ENCODE results near the gene GNAI3.

The GNAI3 gene

DNA sequence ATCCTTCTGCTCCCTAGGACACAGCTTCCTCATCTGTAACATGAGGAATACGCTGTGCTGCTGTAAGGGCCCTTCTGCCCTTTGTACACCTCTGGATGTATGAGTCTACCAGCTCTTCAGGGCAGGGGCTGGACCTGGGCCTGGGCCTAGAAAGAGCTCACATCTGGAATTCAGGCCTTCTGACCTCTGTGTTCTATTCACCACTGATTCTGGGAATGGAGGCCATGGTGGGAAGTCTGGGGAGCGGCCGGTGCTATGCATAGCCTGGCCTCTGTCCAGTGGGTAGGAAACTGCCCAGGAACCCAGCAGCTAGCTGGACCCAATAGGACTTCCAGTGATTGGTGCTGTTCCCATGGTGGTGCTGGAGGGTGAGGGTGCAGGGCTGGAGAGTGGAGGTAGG, 19.7 kb upstream of the GNAI3 start:
- Histone ChIP-seq H3K36me3 (ENCODE audit: insufficient read depth, low read depth, low read length) (no peaks in the 10 kb centered on the region), H3K27ac (ENCODE audit: low read length) (no peak overlapping the region), H3K9ac (ENCODE audit: low read depth, low read length) (no peak overlapping the region), H3K4me3 (ENCODE audit: low read length) (no peak overlapping the region), H3K9me3 (ENCODE audit: insufficient read depth, low read depth, low read length) (no peaks in the 10 kb centered on the region), H3K27me3 (ENCODE audit: insufficient read depth, low read length) (no peaks in the 10 kb centered on the region; the same call in 1 of the 2 replicates), H3K4me1 (ENCODE audit: insufficient read depth, low read length) (no peaks in the 10 kb centered on the region)

GRCh38 chr1:109529881-109530456, 18.4 kb upstream of the GNAI3 start:
- no peaks in the 10 kb centered on the region; the same call in 1 of the 2 replicates for H3K27me3 ChIP-seq (ENCODE audit: insufficient read depth, low read length)
- H3K36me3 ChIP-seq (ENCODE audit: insufficient read depth, low read depth, low read length), result no peaks in the 10 kb centered on the region
- H3K4me1 ChIP-seq (ENCODE audit: insufficient read depth, low read length), result no peaks in the 10 kb centered on the region
- no peak overlapping the region for H3K9ac ChIP-seq (ENCODE audit: low read depth, low read length)
- no peaks in the 10 kb centered on the region for H3K9me3 ChIP-seq (ENCODE audit: insufficient read depth, low read depth, low read length)
- H3K4me3 ChIP-seq (ENCODE audit: low read length), result no peak overlapping the region
- H3K27ac ChIP-seq (ENCODE audit: low read length), result no peak overlapping the region

GRCh38 chr1:109530457-109531087, 17.8 kb upstream of the GNAI3 start:
- Histone ChIP-seq H3K4me1 (ENCODE audit: insufficient read depth, low read length) (no peaks in the 10 kb centered on the region), H3K9me3 (ENCODE audit: insufficient read depth, low read depth, low read length) (no peaks in the 10 kb centered on the region), H3K4me3 (ENCODE audit: low read length) (no peak overlapping the region)

DNA sequence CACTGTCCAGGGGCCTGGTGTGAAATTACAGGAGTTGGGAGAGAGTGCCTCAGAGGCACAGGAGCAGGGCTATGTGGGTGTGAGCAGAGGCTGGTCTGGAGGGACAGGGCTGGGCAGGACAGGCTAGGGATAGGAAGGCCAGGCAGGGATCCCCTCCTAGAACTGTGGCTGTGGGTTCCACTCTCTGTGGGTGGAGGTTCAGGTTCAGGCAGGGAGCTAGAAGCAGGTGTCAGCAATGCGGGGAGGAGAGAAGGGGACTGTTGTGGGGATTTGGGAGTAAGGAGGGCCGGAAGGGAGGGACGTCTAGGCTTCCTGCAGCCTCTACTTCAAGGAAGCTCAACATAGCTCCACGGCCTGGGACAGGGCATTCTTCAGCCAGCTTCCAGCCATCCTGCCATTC, 17.0 kb upstream of the GNAI3 start:
- no peaks in the 10 kb centered on the region for H3K9me3 ChIP-seq (ENCODE audit: insufficient read depth, low read depth, low read length)
- no peak overlapping the region for H3K9ac ChIP-seq (ENCODE audit: low read depth, low read length)
- H3K27ac ChIP-seq (ENCODE audit: low read length), result no peak overlapping the region
- no peaks in the 10 kb centered on the region for H3K4me1 ChIP-seq (ENCODE audit: insufficient read depth, low read length)
- no peaks in the 10 kb centered on the region; the same call in 1 of the 2 replicates for H3K27me3 ChIP-seq (ENCODE audit: insufficient read depth, low read length)
- no peak overlapping the region for H3K4me3 ChIP-seq (ENCODE audit: low read length)
- no peaks in the 10 kb centered on the region for H3K36me3 ChIP-seq (ENCODE audit: insufficient read depth, low read depth, low read length)

More at GRCh38 chr1:109530457-109531087, 17.8 kb upstream of the GNAI3 start:
- Histone ChIP-seq H3K27ac (ENCODE audit: low read length) (no peak overlapping the region), H3K36me3 (ENCODE audit: insufficient read depth, low read depth, low read length) (no peaks in the 10 kb centered on the region), H3K9ac (ENCODE audit: low read depth, low read length) (no peak overlapping the region), H3K27me3 (ENCODE audit: insufficient read depth, low read length) (no peaks in the 10 kb centered on the region; the same call in 1 of the 2 replicates)

GRCh38 chr1:109531826-109532364, 16.5 kb upstream of the GNAI3 start:
- Histone ChIP-seq H3K9me3 (ENCODE audit: insufficient read depth, low read depth, low read length) (no peaks in the 10 kb centered on the region), H3K4me1 (ENCODE audit: insufficient read depth, low read length) (no peaks in the 10 kb centered on the region), H3K4me3 (ENCODE audit: low read length) (no peak overlapping the region), H3K9ac (ENCODE audit: low read depth, low read length) (no peak overlapping the region), H3K27ac (ENCODE audit: low read length) (no peak overlapping the region), H3K36me3 (ENCODE audit: insufficient read depth, low read depth, low read length) (no peaks in the 10 kb centered on the region), H3K27me3 (ENCODE audit: insufficient read depth, low read length) (no peaks in the 10 kb centered on the region; the same call in 1 of the 2 replicates)

GRCh38 chr1:109532365-109533136, 15.9 kb upstream of the GNAI3 start:
- Histone ChIP-seq H3K27ac (ENCODE audit: low read length) (no peak overlapping the region), H3K4me1 (ENCODE audit: insufficient read depth, low read length) (no peaks in the 10 kb centered on the region), H3K9ac (ENCODE audit: low read depth, low read length) (no peak overlapping the region; the same call in 1 of the 2 replicates), H3K36me3 (ENCODE audit: insufficient read depth, low read depth, low read length) (no peaks in the 10 kb centered on the region), H3K9me3 (ENCODE audit: insufficient read depth, low read depth, low read length) (no peaks in the 10 kb centered on the region), H3K27me3 (ENCODE audit: insufficient read depth, low read length) (no peaks in the 10 kb centered on the region; the same call in 1 of the 2 replicates), H3K4me3 (ENCODE audit: low read length) (0 out of 2 replicates have a peak overlapping the region, but pooled peaks have one; percentile 3)

- Histone ChIP-seq H3K36me3 (ENCODE audit: insufficient read depth, low read depth, low read length) (no peaks in the 10 kb centered on the region), H3K9me3 (ENCODE audit: insufficient read depth, low read depth, low read length) (no peaks in the 10 kb centered on the region), H3K27ac (ENCODE audit: low read length) (no peak overlapping the region), H3K4me3 (ENCODE audit: low read length) (no peak overlapping the region), H3K9ac (ENCODE audit: low read depth, low read length) (no peak overlapping the region), H3K4me1 (ENCODE audit: insufficient read depth, low read length) (no peaks in the 10 kb centered on the region), H3K27me3 (ENCODE audit: insufficient read depth, low read length) (no peaks in the 10 kb centered on the region; the same call in 1 of the 2 replicates)
Measured at GRCh38 chr1:109534307-109534858, 14.0 kb upstream of the GNAI3 start.

GRCh38 chr1:109535481-109535880, 12.9 kb upstream of the GNAI3 start:
- Histone ChIP-seq H3K9me3 (ENCODE audit: insufficient read depth, low read depth, low read length) (no peaks in the 10 kb centered on the region), H3K27ac (ENCODE audit: low read length) (no peak overlapping the region), H3K4me3 (ENCODE audit: low read length) (no peak overlapping the region), H3K27me3 (ENCODE audit: insufficient read depth, low read length) (no peaks in the 10 kb centered on the region; the same call in 1 of the 2 replicates), H3K4me1 (ENCODE audit: insufficient read depth, low read length) (no peaks in the 10 kb centered on the region), H3K36me3 (ENCODE audit: insufficient read depth, low read depth, low read length) (no peaks in the 10 kb centered on the region), H3K9ac (ENCODE audit: low read depth, low read length) (no peak overlapping the region)

GRCh38 chr1:109535971-109536491, 12.4 kb upstream of the GNAI3 start:
- no peak overlapping the region for H3K4me3 ChIP-seq (ENCODE audit: low read length)
- no peaks in the 10 kb centered on the region; the same call in 1 of the 2 replicates for H3K27me3 ChIP-seq (ENCODE audit: insufficient read depth, low read length)
- H3K9me3 ChIP-seq (ENCODE audit: insufficient read depth, low read depth, low read length), result no peaks in the 10 kb centered on the region
- H3K4me1 ChIP-seq (ENCODE audit: insufficient read depth, low read length), result no peaks in the 10 kb centered on the region
- H3K36me3 ChIP-seq (ENCODE audit: insufficient read depth, low read depth, low read length), result no peaks in the 10 kb centered on the region
- no peak overlapping the region for H3K27ac ChIP-seq (ENCODE audit: low read length)
- H3K9ac ChIP-seq (ENCODE audit: low read depth, low read length), result no peak overlapping the region

- Histone ChIP-seq H3K4me1 (ENCODE audit: insufficient read depth, low read length) (no peaks in the 10 kb centered on the region), H3K4me3 (ENCODE audit: low read length) (no peak overlapping the region), H3K36me3 (ENCODE audit: insufficient read depth, low read depth, low read length) (no peaks in the 10 kb centered on the region), H3K27ac (ENCODE audit: low read length) (no peak overlapping the region), H3K27me3 (ENCODE audit: insufficient read depth, low read length) (no peaks in the 10 kb centered on the region; the same call in 1 of the 2 replicates), H3K9me3 (ENCODE audit: insufficient read depth, low read depth, low read length) (no peaks in the 10 kb centered on the region), H3K9ac (ENCODE audit: low read depth, low read length) (no peak overlapping the region)
Measured at GRCh38 chr1:109537450-109538178, 10.8 kb upstream of the GNAI3 start.

All from iPS-20b (cell line).